SK-N-SH treated with all-trans-retinoic acid at 6 μM for 48 hours (cell line): ENCODE results near the gene CD163L1.

Source experiments
- ATAC-seq: fragments of 200-7000 bp; cut with Tn5 transposase; 3 replicates; pipeline ENCODE4 v1.9.1; 2020; ENCODE audit warnings: mild to moderate bottlenecking, moderate library complexity
- ARNTL ChIP-seq: fragments of 450-650 bp; formaldehyde crosslinking; IDR thresholded peaks from 2 replicates; pipeline ENCODE4 v1.5.0; 2020; ENCODE audit warnings: low read depth, mild to moderate bottlenecking, moderate library complexity, borderline replicate concordance
- BACH2 ChIP-seq: fragments of 250-450 bp; sonication (Bioruptor Pico); IDR thresholded peaks from 2 replicates; pipeline ENCODE4 v1.9.0; 2021; ENCODE audit warnings: mild to moderate bottlenecking, borderline replicate concordance
- CSDC2 ChIP-seq: fragments of 250-450 bp; sonication (Bioruptor Pico); IDR thresholded peaks from 2 replicates; pipeline ENCODE4 v1.5.0; 2020; ENCODE audit warnings: mild to moderate bottlenecking, moderate library complexity
- ESRRG ChIP-seq: fragments of 250-450 bp; sonication (Bioruptor Pico); IDR thresholded peaks from 2 replicates; pipeline ENCODE4 v1.6.1; 2021; ENCODE audit warnings: mild to moderate bottlenecking
- GLIS3 ChIP-seq: fragments of 250-450 bp; sonication (Bioruptor Pico); IDR thresholded peaks from 2 replicates; pipeline ENCODE4 v1.5.0; 2020; ENCODE audit warnings: mild to moderate bottlenecking, moderate library complexity
- ISL1 ChIP-seq: fragments of 250-450 bp; sonication (Bioruptor Pico); IDR thresholded peaks from 2 replicates; pipeline ENCODE4 v2.1.2; 2022; ENCODE audit warnings: mild to moderate bottlenecking, moderate library complexity
- OSR1 ChIP-seq: fragments of 250-450 bp; sonication (Bioruptor Pico); IDR thresholded peaks from 2 replicates; pipeline ENCODE4 v1.8.0; 2022; ENCODE audit warnings: moderate library complexity, mild to moderate bottlenecking, inconsistent platforms
- PATZ1 ChIP-seq: fragments of 250-450 bp; sonication (Bioruptor Pico); IDR thresholded peaks from 2 replicates; pipeline ENCODE4 v1.8.0; 2020; ENCODE audit warnings: mild to moderate bottlenecking, moderate library complexity, borderline replicate concordance
- PPARA ChIP-seq: fragments of 250-450 bp; sonication (Bioruptor Pico); IDR thresholded peaks from 2 replicates; pipeline ENCODE4 v1.5.0; 2020; ENCODE audit warnings: mild to moderate bottlenecking, borderline replicate concordance
- SNAI2 ChIP-seq: fragments of 250-450 bp; sonication (Bioruptor Pico); IDR thresholded peaks from 2 replicates; pipeline ENCODE4 v1.5.0; 2020; ENCODE audit warnings: mild to moderate bottlenecking, moderate library complexity
- TCF4 ChIP-seq: fragments of 250-450 bp; sonication (Bioruptor Pico); IDR thresholded peaks from 2 replicates; pipeline ENCODE4 v1.8.0; 2021; ENCODE audit warnings: mild to moderate bottlenecking, moderate library complexity, borderline replicate concordance
- TOX ChIP-seq: fragments of 250-450 bp; sonication (Bioruptor Pico); IDR thresholded peaks from 2 replicates; pipeline ENCODE4 v1.8.0; 2021; ENCODE audit warnings: mild to moderate bottlenecking, moderate library complexity, borderline replicate concordance
- TSHZ2 ChIP-seq: fragments of 250-450 bp; sonication (Bioruptor Pico); IDR thresholded peaks from 2 replicates; pipeline ENCODE4 v1.5.0; 2020; ENCODE audit warnings: mild to moderate bottlenecking, moderate library complexity
- ZC3H10 ChIP-seq: fragments of 250-450 bp; sonication (Bioruptor Pico); IDR thresholded peaks from 2 replicates; pipeline ENCODE4 v1.5.1; 2021; ENCODE audit warnings: mild to moderate bottlenecking, moderate library complexity
- ZFP3 ChIP-seq: fragments of 250-450 bp; sonication (Bioruptor Pico); IDR thresholded peaks from 2 replicates; pipeline ENCODE4 v1.5.0; 2020; ENCODE audit warnings: mild to moderate bottlenecking, moderate library complexity
- ZFP30 ChIP-seq: fragments of 450-650 bp; formaldehyde crosslinking; IDR thresholded peaks from 2 replicates; pipeline ENCODE4 v1.5.0; 2022; ENCODE audit warnings: mild to moderate bottlenecking, moderate library complexity
- ZNF565 ChIP-seq: fragments of 450-650 bp; formaldehyde crosslinking; conservative IDR thresholded peaks from 2 replicates; pipeline ENCODE4 v1.5.0; 2020; ENCODE audit warnings: low read depth, mild to moderate bottlenecking, moderate library complexity
- ZNF70 ChIP-seq: fragments of 450-650 bp; formaldehyde crosslinking; IDR thresholded peaks from 2 replicates; pipeline ENCODE4 v1.5.0; 2020; ENCODE audit warnings: mild to moderate bottlenecking, moderate library complexity
- ZNF8 ChIP-seq: fragments of 450-650 bp; formaldehyde crosslinking; IDR thresholded peaks from 2 replicates; pipeline ENCODE4 v1.5.0; 2020; ENCODE audit warnings: mild to moderate bottlenecking, moderate library complexity
- TF ChIP-seq, protein P1 (sequence below): fragments of 250-450 bp; sonication (Bioruptor Pico); IDR thresholded peaks from 2 replicates; pipeline ENCODE4 v1.8.0; 2021; ENCODE audit warnings: low read depth, mild to moderate bottlenecking, moderate library complexity, borderline replicate concordance
- TF ChIP-seq, protein P2 (sequence below): fragments of 250-450 bp; sonication (Bioruptor Pico); IDR thresholded peaks from 2 replicates; pipeline ENCODE4 v1.5.1; 2021; ENCODE audit warnings: mild to moderate bottlenecking, moderate library complexity
- TF ChIP-seq, protein P3 (sequence below): fragments of 250-450 bp; sonication (Bioruptor Pico); IDR thresholded peaks from 2 replicates; pipeline ENCODE4 v1.5.1; 2020; ENCODE audit warnings: low read depth, mild to moderate bottlenecking, moderate library complexity

CD163L1 gene

DNA sequence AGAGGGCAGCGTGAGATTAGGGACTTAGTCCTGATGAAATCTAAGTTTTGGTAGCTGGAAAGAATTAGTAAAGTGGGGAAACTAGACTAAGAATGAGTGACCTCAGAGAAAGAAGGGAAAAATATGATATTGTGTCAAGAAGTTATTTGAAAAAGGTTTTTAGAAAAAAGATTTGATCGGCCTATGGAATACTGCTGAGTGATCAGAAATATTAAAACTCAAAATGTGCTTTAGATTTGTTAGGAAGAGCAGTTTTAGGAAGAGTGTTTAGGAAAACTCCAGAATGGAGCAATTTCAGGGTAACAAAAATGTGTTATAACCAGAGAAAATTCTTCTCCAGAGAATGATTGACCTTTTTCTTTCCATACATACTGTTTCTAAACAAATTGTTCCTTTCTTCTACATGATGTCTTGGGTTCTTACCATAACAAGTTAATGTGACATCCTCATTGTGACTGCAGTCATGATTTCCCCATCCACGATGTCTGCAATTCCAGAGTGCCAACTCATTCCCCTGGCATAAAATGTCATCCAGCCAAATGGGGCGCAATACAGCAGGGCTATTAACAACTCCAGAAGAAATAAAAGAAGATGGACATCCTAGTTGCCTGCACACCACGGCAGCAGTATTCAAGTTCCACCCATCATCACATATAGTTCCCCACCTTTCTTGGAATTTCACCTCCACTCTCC, 11.8 kb downstream of the CD163L1 start (continued):
- TF ChIP-seq, protein P1, sequence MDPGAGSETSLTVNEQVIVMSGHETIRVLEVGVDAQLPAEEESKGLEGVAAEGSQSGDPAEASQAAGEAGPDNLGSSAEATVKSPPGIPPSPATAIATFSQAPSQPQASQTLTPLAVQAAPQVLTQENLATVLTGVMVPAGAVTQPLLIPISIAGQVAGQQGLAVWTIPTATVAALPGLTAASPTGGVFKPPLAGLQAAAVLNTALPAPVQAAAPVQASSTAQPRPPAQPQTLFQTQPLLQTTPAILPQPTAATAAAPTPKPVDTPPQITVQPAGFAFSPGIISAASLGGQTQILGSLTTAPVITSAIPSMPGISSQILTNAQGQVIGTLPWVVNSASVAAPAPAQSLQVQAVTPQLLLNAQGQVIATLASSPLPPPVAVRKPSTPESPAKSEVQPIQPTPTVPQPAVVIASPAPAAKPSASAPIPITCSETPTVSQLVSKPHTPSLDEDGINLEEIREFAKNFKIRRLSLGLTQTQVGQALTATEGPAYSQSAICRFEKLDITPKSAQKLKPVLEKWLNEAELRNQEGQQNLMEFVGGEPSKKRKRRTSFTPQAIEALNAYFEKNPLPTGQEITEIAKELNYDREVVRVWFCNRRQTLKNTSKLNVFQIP, result no peak
- no peak for TF ChIP-seq ARNTL
- TF ChIP-seq ISL1, result no peak
- TF ChIP-seq OSR1 (CRISPR knock-in tag), result no peak
- TF ChIP-seq, all 23 proteins: peak for 0

- TF ChIP-seq TSHZ2 (no peak), ISL1 (no peak), PPARA (CRISPR knock-in tag) (no peak), ZNF565 (CRISPR knock-in tag) (no peak), TOX (CRISPR knock-in tag) (no peak), ZFP3 (CRISPR knock-in tag) (no peak), BACH2 (CRISPR knock-in tag) (no peak), GLIS3 (CRISPR knock-in tag) (no peak), CSDC2 (CRISPR knock-in tag) (no peak), ZNF8 (no peak), TCF4 (CRISPR knock-in tag) (no peak), ESRRG (no peak), ARNTL (no peak), PATZ1 (CRISPR knock-in tag) (no peak)
- TF ChIP-seq, protein P2, sequence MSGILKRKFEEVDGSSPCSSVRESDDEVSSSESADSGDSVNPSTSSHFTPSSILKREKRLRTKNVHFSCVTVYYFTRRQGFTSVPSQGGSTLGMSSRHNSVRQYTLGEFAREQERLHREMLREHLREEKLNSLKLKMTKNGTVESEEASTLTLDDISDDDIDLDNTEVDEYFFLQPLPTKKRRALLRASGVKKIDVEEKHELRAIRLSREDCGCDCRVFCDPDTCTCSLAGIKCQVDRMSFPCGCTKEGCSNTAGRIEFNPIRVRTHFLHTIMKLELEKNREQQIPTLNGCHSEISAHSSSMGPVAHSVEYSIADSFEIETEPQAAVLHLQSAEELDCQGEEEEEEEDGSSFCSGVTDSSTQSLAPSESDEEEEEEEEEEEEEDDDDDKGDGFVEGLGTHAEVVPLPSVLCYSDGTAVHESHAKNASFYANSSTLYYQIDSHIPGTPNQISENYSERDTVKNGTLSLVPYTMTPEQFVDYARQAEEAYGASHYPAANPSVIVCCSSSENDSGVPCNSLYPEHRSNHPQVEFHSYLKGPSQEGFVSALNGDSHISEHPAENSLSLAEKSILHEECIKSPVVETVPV (CRISPR knock-in tag), result no peak
- TF ChIP-seq, protein P1, result no peak
- TF ChIP-seq, protein P3, sequence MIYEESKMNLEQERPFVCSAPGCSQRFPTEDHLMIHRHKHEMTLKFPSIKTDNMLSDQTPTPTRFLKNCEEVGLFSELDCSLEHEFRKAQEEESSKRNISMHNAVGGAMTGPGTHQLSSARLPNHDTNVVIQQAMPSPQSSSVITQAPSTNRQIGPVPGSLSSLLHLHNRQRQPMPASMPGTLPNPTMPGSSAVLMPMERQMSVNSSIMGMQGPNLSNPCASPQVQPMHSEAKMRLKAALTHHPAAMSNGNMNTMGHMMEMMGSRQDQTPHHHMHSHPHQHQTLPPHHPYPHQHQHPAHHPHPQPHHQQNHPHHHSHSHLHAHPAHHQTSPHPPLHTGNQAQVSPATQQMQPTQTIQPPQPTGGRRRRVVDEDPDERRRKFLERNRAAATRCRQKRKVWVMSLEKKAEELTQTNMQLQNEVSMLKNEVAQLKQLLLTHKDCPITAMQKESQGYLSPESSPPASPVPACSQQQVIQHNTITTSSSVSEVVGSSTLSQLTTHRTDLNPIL (CRISPR knock-in tag), result no peak
- no peak for ATAC-seq
Observed at GRCh38 chr12:7411343-7411742, 32.6 kb downstream of the CD163L1 start.

DNA sequence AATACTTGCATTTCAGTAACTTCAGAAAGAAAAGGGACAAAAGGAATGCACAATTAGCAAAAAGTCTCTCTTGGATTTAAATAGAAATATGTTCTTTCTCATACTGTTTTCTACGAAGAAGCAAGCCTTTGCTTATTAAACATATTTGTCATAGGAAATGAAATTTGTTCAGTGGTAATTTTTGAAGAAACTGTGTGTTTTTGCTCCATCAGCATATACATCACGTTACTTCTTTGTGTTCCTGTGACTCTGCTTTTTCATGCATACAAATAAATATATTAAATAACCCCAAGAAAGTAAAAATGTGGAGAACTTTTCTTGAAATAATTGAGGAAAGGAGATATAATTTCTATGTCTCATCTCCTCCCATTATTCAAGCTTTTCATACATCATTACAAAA, 39.7 kb downstream of the CD163L1 start:
- no peak for TF ChIP-seq OSR1 (CRISPR knock-in tag)
- no peak for TF ChIP-seq CSDC2 (CRISPR knock-in tag)
- TF ChIP-seq, protein P2 (CRISPR knock-in tag), result no peak
- TF ChIP-seq ZNF8, result no peak
- no peak for TF ChIP-seq TCF4 (CRISPR knock-in tag)
- TF ChIP-seq ZFP30 (CRISPR knock-in tag), result no peak
- no peak for TF ChIP-seq SNAI2
- no peak for TF ChIP-seq ZNF70 (CRISPR knock-in tag)
- no peak for TF ChIP-seq ISL1
- TF ChIP-seq ZNF565 (CRISPR knock-in tag), result no peak
- no peak for TF ChIP-seq ZC3H10 (CRISPR knock-in tag)
- no peak for TF ChIP-seq BACH2 (CRISPR knock-in tag)
- TF ChIP-seq, protein P1, result no peak
- TF ChIP-seq, all 23 proteins: peak for 0
- ATAC-seq, result no peak
